PFSK-1 (cell line): ENCODE measurements around the gene DGKB.

Experiments
- FOXP2 ChIP-seq: optimal IDR thresholded peaks from 2 replicates; pipeline ENCODE3; 2011; ENCODE audit warnings: borderline replicate concordance, control low read depth, inconsistent platforms; ENCODE audit not compliant: insufficient read depth; ENCODE audit errors: extremely low read length, extremely low read depth
- POLR2AphosphoS5 ChIP-seq: IDR thresholded peaks from 2 replicates; pipeline ENCODE4 v1.6.1; 2012; ENCODE audit warnings: low read depth, mild to moderate bottlenecking, control low read depth, low read length, moderate library complexity
- REST ChIP-seq, 2 experiments: IDR thresholded peaks; 2 replicates each; pipeline versions ENCODE4 v1.6.1 to v1.8.0; 2011 to 2012; ENCODE audit warnings: low read depth in 2 of 2, low read length in 2 of 2, control low read depth in 1 of 2, inconsistent platforms in 1 of 2, mild to moderate bottlenecking in 1 of 2, moderate library complexity in 1 of 2; ENCODE audit not compliant: insufficient read depth in 1 of 2
- SIN3A ChIP-seq: IDR thresholded peaks from 2 replicates; pipeline ENCODE4 v1.6.1; 2012; ENCODE audit warnings: mild to moderate bottlenecking, low read length, moderate library complexity, borderline replicate concordance; ENCODE audit not compliant: insufficient read depth
- TAF1 ChIP-seq: IDR thresholded peaks from 2 replicates; pipeline ENCODE4 v1.6.1; 2012; ENCODE audit warnings: low read length, control low read depth, borderline replicate concordance; ENCODE audit not compliant: insufficient read depth

- no peak for TF ChIP-seq SIN3A
- no peak for TF ChIP-seq POLR2AphosphoS5
- no peak for TF ChIP-seq TAF1
- TF ChIP-seq REST (IDR thresholded peaks at IDR 0.05; ENCODE audit: insufficient read depth in 1 of 2, low read depth in 2 of 2, low read length in 2 of 2) = no peak
- no peak for TF ChIP-seq FOXP2
These were observed 76.1 kb downstream of the DGKB start for GRCh38 chr7:14826426-14826825.
